T-helper 1 cell (primary cell): ENCODE results near the gene PPFIBP2.

ENCODE experiments used
- DNase-seq, 5 donors: peaks; one replicate each; pipeline ENCODE4 v3.0.0-alpha.2; 2012 to 2020

PPFIBP2 gene

DNA sequence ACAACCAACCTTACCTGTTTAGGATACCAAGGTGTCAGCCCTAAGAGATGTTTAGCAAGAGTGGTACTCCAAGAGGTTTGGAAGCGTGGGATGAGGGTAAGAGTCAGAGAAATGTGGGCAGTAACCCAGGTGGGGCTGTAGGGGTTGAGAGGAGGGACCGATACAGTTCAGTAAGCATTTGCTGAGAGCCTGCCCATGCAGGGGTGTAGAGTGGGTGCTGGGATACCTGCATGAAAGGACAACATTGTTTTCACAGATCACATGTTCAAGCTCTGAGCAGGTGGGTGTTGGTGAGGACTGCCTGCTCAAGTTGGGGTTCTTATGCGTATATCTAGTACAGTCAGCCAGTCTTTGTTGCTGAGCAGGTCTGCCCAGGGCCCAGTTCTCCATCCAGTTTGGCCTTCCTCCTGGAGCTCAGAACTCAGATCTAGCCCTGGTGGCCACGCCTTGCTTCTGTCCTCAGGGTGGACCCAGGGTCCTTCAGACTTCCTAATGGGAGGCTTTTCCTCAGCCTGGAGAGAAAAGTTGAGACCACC lies 14.8 kb downstream of the PPFIBP2 start:
- no peak for DNase-seq

DNA sequence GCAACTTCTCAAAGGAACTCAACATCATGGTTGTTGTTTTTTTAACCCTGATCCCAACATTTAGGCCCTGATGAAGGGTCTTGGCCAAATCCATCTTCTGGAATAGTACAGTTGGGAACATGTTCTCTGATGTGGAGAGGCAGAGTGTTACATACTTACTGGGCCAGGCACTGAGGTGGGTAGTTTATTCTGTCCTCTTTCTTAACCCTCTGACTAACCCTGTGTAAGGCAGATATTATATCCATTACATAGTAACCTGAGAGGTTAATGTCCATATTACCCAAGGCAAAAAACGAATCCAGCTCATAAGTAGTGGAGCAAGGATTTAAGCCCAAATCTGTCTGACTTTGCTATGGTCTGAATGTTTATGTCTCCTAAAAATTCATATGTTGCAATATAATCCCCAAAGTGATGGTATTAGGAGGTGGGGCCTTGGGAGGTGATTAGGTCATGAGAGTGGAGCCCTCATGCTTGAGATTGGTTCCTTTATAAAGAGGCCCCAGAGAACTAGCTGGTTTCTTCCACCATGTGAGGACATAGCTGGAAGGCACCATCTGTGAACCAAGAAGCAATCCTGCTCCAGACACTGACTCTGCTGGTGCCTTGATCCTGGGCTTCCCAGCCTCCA lies 16.3 kb downstream of the PPFIBP2 start:
- DNase-seq = no peak

DNA sequence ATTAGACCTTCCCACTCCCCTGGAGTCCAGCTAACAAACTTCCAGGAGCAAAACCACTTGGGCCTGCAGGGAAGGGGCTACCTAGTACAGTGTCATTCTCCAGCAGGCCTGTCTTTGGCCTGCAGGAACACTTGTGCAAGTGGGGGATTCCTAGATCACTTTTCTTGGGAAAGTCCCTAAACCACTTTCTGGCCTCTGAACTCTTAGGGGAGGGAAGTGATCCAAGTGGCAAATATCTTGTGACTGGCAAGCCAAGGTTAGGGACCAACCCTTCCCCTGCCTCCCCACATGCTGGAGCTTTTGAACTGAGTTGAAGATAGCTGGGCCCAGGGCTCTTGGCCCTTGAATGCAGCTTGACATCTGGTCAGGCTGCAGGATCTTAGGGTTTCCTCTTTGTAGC lies 17.2 kb downstream of the PPFIBP2 start:
- no peak for DNase-seq

DNA sequence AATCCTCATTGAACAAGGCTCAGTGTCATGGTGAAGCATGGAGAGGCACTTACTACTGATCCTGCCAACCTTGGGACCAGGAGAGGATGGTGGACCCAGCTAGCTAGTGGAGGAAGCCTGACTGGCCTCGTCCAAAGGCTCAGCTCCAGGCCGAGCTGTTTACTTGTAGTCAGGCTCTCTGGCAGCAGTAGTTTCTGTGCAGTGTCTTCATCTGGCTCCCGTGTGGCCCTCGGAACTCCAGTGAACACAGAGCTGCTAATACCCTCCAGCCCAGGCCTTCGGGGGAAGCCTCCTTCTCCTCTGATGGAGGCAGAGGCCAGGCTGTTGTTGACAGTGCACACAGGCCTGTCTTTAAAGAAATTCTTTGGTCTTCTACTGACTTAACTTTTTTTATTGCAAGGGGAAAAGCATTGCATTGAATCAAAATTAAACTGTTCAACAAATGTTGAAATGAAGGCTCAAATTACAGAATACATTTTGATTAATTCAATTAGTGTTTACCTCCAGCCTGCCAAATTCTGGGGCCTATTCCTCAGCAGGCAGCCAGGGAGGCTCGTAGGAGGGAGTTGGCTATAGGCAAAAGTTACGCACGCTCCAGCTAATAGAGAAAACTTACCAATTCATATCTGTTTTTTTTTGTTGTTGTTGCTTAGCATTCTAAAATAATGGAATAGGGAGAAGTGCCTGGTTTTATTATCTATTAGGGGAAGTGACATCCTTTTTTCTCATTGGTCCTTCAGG lies 18.8 kb downstream of the PPFIBP2 start:
- DNase-seq = no peak

DNA sequence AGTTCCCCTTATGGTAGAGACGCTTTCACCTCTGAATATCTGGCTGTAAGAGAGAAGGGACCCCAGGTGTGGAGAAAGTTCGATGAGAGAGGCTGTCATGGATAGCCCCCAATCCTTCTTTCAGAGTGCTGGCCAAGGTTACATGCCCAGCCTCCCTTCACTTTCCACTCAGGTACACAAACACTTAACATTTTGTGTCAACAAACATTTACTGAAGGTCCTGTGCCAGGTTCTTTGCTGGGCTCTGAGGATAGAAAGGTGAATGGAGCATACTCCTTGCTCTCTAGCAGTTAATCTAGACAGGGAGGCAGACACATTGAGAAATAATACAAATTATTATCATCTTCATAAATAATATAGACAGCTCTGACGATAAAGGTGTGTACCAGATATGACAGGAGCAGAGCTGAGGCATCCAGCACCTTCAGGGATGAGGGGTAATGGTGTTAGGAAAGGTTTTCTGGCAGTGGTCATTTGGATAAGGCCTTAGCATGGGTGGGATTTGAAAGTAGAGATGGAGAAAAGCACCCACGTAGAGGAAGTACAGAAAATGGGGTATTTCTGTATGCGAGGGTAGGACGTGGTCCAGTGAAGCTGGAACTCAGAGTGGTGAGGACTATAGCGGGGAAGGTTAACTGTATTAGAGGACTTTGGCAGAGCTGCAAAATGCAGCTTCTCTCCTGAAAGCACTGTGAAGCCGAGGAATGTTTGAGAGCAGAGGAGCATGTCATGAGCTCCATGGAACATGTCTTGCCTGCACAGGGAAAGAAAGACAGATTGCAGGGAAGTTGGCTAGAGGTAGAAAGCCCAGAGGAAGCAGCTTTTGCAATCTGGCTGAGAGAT lies 19.6 kb downstream of the PPFIBP2 start:
- no peak for DNase-seq

DNA sequence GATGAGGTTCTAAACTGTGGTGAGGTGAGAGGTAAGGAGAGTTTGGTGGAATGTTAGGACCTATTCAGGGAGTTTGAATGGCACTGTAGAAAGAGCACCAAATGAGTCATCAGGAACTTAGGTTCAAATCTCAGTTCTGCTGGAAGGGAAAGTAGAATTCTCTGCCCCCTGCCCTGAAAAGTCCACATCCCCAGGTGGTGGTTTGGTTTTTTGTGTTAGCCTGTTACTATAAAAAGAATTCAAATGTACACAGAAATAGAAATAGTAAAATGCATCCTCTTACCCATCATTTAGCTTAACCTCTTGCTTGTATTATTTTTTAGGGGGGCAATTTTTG lies 20.2 kb downstream of the PPFIBP2 start:
- DNase-seq = no peak

DNA sequence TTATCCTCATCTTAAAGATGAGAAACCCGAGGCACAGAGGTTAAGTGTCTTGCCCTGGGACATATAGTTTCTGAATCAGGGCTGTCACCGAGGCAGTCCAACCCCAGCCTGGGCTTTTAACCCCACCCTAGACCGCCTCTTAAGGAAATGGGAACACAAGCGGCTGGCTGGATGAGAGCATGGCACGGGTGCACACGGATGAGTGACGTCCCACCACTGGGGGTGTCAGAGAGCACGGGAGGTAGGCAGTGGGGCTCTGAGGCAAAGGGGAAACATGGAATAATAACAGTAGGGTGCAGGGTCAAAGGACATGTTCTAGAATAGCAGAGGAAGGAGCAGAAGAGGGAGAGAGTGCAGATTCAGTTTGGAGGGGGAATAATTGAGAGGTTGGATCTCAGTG lies 22.3 kb downstream of the PPFIBP2 start:
- DNase-seq = no peak

DNA sequence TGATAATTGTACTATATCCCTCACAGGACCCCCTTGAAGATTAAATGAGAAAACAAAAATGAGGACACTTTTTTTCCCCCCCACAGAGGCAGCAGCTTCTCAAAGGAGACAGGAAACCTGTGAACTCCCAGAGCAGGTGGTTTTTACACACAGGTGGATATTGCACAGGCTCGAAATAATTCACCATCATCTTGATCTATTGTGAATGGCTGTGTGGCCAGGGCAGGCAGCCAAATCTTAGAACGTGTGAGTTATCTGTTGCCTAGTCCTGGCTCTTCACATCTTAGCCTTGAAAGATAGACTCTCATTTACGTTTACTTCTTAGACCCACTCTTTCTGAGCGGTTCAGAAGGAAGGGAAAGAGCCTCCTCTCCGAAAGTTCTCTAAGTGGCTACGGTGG lies 23.5 kb downstream of the PPFIBP2 start:
- DNase-seq = no peak

DNA sequence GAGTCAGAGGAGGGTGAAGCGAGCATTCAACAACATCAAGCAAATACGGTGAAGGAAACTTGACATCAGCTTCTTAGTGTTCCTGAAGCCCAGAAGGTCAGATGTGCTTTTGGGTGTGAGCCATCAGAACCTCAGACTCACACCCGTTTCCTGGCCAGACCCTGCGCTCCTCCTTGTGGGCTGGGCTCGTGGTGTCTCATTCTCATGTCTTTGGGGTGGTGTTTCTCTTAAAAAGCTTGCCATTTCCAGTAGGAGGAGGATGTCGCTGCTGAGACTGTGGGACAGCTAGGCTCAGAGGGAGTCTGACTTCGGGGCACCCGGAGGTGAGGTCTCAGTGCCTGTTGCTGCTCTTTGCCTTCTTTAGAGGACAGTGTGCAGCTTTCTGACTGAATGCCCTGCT lies 24.2 kb downstream of the PPFIBP2 start:
- peak in 1 of 5 donors; percentile 13 for DNase-seq

DNA sequence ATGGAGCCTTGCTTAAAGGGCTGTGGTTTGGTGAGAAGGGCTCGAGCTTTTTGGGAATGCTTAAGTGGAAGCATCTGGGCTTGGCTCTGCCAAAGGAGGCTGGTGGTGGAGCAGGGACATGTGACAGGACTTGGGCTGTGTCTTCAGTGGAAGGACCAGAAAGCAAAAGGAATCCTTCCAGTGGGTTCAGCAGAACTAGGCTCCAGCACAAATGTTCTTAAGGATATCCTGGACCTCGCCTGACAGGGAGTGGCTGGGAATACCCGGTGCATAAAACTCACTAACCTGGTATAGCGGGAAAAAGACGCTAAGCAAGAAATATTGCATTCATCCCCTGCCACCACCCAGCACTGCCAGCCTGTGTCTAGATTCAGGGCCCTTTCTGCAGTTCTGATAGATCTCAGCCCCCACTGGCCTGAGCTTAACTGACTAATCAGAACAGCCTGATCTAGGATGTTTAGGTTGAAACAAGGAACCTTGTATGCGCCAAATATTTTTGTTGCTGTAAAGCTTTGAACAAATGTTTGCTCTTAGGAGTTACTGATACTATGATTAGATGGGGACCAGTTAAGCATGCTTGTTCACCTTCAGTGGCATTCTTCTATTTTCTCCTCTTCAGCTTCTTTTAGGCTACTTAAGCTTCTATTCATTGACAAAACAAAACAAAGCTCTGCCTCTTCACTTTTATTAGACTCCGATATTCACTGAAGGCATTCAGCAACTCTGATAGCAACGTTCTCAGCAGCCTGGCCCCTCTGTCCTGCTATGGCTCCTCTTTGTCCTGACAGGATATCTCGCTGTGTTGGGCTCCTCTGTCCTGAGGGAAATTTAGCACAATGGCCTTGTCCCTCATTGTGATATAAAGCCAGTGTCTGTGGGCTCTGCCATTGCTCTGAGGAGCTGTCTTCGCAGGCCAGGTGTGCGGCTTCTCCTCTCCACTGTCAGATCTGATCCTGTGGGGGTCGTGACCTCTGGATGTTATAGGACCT lies 25.0 kb downstream of the PPFIBP2 start:
- no peak for DNase-seq

DNA sequence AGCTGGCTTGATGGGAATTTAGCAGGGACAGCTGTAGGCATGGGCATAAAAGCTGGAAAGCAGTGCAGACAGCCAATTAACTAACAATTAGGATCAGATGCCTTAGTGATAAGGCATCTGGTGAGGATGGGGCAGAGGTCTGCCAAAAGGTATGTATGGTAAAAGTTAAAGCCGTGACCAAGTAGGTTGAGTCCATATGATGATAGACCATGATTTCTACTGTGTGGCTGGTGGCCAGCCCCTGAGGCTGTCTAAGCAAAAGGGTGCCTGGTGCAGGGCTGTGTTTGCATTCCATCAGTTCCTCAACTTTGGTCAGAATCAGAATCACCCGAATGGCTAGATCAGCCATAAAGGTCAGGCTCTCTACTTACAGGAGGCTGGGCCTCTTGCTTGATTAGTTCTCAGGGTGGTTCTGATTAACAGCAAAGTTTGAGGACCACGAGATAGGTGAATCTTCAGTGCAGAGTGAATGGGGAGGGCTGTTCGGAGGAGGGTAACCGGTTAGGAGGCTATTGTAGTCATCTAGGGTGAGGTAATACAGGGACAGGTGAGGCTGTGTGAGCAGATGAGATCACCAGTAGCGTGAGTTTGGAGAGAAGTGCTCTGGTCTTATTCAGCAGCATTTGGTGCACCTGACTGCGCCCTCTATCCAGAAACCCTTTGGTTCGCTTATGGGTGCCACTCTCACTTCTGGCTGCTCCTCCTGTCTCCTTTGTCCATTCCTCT lies 27.2 kb downstream of the PPFIBP2 start:
- DNase-seq = no peak

DNA sequence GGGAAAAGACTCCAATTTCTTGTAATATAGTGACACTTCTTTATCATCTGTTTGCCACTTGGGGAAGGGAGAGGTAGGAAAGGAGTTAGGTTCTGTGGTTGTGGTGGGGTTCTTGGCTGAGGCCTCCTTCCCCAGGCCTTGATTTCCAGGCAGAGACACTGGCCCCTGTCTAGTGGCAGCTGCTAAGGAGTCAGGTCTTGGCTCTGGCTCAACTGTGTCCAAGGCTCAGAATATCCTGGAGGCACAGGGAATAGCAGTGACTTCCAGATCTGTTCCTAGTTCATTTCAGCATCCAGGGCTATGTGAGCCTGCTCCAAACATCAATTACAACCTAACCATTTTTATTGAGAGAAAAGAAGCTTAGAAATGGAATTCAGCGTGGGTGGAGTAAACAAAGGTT lies 29.5 kb downstream of the PPFIBP2 start:
- DNase-seq = no peak

DNA sequence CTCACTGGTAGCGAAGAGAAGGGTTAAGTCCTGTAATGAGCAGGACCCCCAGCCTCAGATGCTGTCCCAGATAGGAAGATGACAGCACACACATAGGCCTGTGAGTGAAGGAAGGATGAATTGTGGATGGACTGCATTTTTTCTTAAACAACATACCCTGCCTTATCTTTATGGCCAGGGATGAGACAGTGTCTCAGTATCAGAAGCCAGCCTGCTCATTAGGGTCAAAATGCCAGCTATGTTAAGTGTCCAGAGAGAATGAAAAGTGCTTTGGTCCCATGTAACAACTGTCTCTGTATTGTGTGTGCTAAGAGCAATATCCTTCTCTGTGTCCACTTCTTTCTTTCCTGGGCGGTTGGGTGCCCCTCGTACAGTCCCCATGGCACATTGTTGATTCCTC lies 30.2 kb downstream of the PPFIBP2 start:
- DNase-seq = no peak

DNA sequence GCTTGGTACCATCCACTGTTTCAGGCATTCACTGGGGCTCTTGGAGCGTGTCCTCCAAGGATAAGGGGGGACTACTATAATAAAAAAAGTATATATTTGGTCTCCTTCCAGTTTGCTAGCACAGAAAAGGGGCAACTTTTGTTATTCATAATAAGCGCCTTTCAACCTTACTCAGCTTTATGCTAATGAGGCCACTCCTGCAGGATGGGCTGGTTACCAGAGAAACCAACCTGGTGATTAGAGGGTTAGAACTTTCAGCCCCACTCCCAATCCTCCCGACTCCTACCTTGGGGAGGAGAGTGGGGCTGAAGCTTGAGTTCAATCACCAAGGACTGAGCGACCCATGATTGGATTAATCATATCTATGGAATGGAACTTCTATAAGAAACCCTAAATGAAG lies 31.8 kb downstream of the PPFIBP2 start:
- DNase-seq = no peak

DNA sequence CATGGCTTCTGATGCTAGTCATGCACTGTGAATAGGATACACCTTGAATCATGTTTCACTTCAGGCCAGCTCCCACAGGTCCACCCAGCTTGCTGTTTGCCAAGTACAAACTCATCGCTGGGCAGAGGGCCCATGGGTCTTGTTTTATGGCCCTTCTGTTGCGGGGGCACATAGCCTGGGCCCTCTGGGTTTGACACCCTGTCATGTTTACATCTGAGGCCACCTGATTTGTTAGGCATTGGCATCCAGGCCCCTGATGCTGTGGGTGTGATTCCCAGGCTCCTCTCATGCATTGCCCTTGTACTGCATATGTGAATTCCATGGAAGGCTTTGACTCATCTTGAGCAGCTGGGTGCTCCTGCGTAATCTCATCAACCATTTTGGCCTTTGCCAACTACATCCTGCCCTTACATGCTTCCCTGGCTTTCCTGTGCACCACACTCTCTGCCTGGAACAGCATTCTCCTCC lies 32.6 kb downstream of the PPFIBP2 start:
- no peak for DNase-seq

DNA sequence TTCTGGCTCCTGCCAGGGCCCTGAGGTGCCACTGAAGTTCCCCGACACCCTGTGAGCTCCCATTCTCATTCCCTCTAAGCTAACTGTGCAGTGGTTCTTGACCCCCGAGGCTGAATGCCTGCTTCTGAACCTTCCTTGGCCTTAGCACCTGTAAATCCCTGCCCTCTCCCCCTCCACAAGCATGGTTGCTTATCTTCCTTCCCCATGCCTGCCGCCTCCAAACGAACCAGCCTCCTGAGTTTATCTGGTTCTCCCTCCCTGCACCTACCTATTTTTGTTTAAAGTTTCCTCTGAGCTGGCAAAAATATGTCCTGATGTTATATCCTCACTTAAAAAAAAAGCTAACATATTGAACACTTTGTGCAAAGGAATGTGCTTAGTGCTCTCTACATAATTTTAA lies 33.9 kb downstream of the PPFIBP2 start:
- DNase-seq = no peak

DNA sequence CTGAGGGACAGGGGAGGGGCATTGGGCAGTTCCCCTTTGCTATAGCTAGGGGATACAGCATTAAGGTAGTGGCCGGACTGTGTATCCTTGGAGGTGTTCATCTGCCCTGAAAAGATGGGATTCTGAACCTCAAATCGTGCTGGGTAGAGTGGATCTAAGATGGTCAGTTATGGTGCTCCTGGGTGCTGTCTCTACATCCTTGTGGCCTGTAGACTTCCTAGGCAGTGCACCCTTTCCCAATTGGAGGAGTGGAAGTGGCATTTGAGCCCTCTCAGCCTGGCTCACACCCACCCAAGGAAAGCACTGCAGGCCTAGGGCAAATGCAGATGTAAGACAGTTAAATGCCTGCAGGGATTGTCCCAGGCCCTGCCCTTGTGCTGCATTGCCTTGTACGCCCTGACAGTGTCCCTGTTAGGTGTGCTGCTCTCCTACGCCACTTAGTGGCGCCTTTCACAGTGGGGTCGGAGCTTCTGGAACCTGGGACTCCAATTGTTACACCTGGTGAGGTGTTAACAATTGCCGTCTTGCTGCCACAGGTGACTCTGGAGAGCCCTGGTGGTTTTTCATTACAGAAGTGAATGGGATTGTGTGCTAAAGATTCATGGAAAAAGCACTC lies 35.0 kb downstream of the PPFIBP2 start:
- peak in 2 of 5 donors; percentile 10 to 16 for DNase-seq

DNA sequence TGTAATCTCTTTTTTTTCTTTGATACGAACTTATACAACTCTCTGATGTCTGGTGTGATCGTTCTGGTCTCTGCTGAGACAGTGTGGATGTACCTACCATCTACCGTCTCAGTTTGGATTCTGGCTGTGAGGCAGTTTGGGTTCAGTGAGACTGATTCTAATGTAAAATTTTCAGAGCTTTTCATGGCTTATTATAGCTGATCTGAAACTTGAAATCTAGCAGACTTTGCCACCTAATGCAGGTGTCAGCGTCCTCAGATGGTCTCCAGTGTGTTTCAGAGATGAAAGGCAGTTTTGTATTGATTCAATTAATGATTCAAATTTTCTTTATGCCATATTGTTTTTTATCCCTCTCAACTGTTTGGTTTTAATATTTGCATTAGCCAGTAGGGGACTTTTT lies 35.9 kb downstream of the PPFIBP2 start:
- DNase-seq = no peak

DNA sequence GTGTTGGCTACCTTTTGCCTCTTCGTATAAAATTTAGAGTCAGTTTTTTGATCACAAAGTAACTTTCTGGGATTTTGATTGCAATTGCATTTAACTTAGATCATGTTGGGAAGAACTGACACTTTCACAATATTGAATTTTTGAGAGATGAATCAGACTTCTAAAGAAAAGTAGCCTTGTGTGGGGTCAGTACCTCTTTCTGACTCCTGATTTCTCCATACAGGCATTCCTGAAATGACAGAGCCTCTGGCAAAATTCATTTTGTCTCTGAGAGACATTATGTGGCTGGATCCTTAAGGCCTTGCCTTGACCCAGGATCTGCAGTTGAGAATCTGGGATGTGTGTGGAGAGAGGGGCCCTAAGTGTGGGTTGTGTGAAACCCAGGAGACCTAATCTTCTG lies 37.8 kb downstream of the PPFIBP2 start:
- DNase-seq = no peak

DNA sequence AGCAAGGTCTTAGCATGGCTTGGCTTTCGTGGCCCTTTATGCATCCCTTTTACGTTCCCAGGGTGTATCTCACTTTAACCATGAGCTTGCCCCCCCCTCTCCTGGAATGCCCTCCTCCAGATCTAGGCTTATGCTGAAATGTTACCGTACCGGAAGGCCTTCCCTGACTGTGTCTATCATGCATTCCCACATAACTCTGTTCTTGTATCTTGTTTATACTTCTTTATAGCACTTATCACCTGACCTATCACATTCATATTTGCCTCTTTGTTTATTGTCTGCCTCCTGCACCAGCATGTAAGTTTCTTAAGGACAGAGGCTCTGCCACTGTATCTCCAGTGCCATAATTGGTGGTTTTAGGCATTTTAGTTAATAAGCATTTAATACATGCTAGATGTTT lies 38.9 kb downstream of the PPFIBP2 start:
- no peak for DNase-seq

DNA sequence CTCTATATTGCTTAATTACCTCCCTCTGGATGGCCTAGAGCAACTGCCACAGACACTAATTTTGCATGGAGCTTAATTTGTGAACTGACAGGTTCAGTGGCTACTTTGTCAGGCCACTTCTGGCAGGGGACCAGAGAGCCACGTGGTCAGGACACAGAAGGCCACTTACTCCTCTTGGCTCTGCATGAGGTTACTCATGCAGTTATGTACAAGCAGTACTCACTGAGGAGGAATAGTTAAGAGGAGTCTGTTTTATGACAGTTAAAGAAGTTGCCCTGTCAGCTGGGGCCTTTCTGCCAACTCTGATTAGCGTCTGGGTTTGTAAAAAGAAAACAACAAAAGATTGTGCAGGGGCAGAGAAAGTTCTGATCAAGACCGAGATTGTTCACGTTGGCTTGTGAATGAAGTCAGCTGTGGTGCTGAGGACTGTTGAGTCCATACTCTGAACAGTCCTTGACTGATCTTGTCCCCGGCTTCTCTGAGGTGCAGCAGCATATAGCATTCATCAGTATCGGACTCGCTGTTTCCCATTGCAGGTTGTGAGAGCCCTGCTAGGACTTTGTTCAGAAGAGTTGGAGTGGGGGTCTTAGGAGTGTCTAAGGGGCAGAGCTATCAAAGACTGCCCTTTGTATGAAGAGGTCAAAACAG lies 41.4 kb downstream of the PPFIBP2 start:
- no peak for DNase-seq
